ENCODE data around the gene EFNA5. TPM values are rescaled to one million over a fixed set of nuclear protein-coding genes. Genes with fewer than 3 reads are reported as not detected.

Gene EFNA5
- total RNA-seq, 1 donor from 2014 or later: 12.6 TPM

GRCh38 chr5:107538805-107539445 is 131.8 kb downstream of the EFNA5 start:
- no peak for DNase-seq (ENCODE audit: low read depth)
- Histone ChIP-seq H3K27me3 (ENCODE audit: control insufficient read depth, insufficient read depth, low read length) (no peaks in the 10 kb centered on the region), H3K4me3 (ENCODE audit: low read depth, low read length) (no peak overlapping the region), H3K36me3 (ENCODE audit: control insufficient read depth, insufficient read depth, low read length) (no peaks in the 10 kb centered on the region)
- no peak for TF ChIP-seq CTCF (IDR thresholded peaks at IDR 0.05; ENCODE audit: insufficient read depth, low read length, poor library complexity, severe bottlenecking)

GRCh38 chr5:107538331-107538730 is 132.4 kb downstream of the EFNA5 start:
- no peaks in the 10 kb centered on the region for H3K36me3 ChIP-seq (ENCODE audit: control insufficient read depth, insufficient read depth, low read length)
- no peaks in the 10 kb centered on the region for H3K27me3 ChIP-seq (ENCODE audit: control insufficient read depth, insufficient read depth, low read length)
- TF ChIP-seq CTCF (IDR thresholded peaks at IDR 0.05; ENCODE audit: insufficient read depth, low read length, poor library complexity, severe bottlenecking): no peak
- H3K4me3 ChIP-seq (ENCODE audit: low read depth, low read length): no peak overlapping the region
- DNase-seq (ENCODE audit: low read depth): no peak

GRCh38 chr5:107535849-107536248 is 134.9 kb downstream of the EFNA5 start:
- TF ChIP-seq CTCF (IDR thresholded peaks at IDR 0.05; ENCODE audit: insufficient read depth, low read length, poor library complexity, severe bottlenecking): no peak
- Histone ChIP-seq H3K27me3 (ENCODE audit: control insufficient read depth, insufficient read depth, low read length) (no peaks in the 10 kb centered on the region), H3K4me3 (ENCODE audit: low read depth, low read length) (no peak overlapping the region), H3K36me3 (ENCODE audit: control insufficient read depth, insufficient read depth, low read length) (no peaks in the 10 kb centered on the region)
- no peak for DNase-seq (ENCODE audit: low read depth)

GRCh38 chr5:107533910-107534876 is 136.5 kb downstream of the EFNA5 start:
- Histone ChIP-seq H3K4me3 (ENCODE audit: low read depth, low read length) (no peak overlapping the region), H3K36me3 (ENCODE audit: control insufficient read depth, insufficient read depth, low read length) (no peaks in the 10 kb centered on the region), H3K27me3 (ENCODE audit: control insufficient read depth, insufficient read depth, low read length) (no peaks in the 10 kb centered on the region)
- no peak for DNase-seq (ENCODE audit: low read depth)
- no peak for TF ChIP-seq CTCF (IDR thresholded peaks at IDR 0.05; ENCODE audit: insufficient read depth, low read length, poor library complexity, severe bottlenecking)

GRCh38 chr5:107532916-107533315 is 137.8 kb downstream of the EFNA5 start:
- DNase-seq (ENCODE audit: low read depth): no peak
- no peaks in the 10 kb centered on the region for H3K36me3 ChIP-seq (ENCODE audit: control insufficient read depth, insufficient read depth, low read length)
- H3K4me3 ChIP-seq (ENCODE audit: low read depth, low read length): no peak overlapping the region
- TF ChIP-seq CTCF (IDR thresholded peaks at IDR 0.05; ENCODE audit: insufficient read depth, low read length, poor library complexity, severe bottlenecking): no peak
- no peaks in the 10 kb centered on the region for H3K27me3 ChIP-seq (ENCODE audit: control insufficient read depth, insufficient read depth, low read length)
